Bronchial epithelial cell (primary cell): Measurements from ENCODE around the gene TENM4. TPM values are rescaled to one million over a fixed set of nuclear protein-coding genes. Genes with fewer than 3 reads are reported as not detected.

Source experiments
- DNase-seq: peaks from one replicate; pipeline ENCODE4 v3.0.0-alpha.2; 2010; ENCODE audit warnings: low read depth
- FAIRE-seq: peaks from 2 replicates; lab custom pipeline; 2011; peaks lifted over from hg19 to GRCh38; lab: Jason Lieb, UNC
- H3K27me3 ChIP-seq: 2 replicates; pipeline ENCODE4 v1.5.1; 2011; ENCODE audit warnings: low read length; ENCODE audit not compliant: control insufficient read depth, insufficient read depth
- H3K36me3 ChIP-seq: 2 replicates; pipeline ENCODE4 v1.5.1; 2011; ENCODE audit warnings: low read length; ENCODE audit not compliant: control insufficient read depth, insufficient read depth
- H3K4me3 ChIP-seq: 2 replicates; pipeline ENCODE4 v1.5.1; 2011; ENCODE audit warnings: mild to moderate bottlenecking, low read depth, low read length, control low read depth
- total RNA-seq: library from RNA; depleted of rRNA; stranded (reverse); fragments of >200 nt; gene quantifications from 2 replicates; pipeline ENCODE4 v1.2.1, GENCODE V29; 2014
- TF ChIP-seq, protein P1 (sequence below): IDR thresholded peaks from 2 replicates; pipeline ENCODE4 v1.5.1; 2011; ENCODE audit warnings: mild to moderate bottlenecking, moderate library complexity, low read length, control low read depth, inconsistent platforms; ENCODE audit not compliant: insufficient read depth, severe bottlenecking

TENM4 gene
- total RNA-seq, 1 donor from 2014 or later = 6.1 TPM

DNA sequence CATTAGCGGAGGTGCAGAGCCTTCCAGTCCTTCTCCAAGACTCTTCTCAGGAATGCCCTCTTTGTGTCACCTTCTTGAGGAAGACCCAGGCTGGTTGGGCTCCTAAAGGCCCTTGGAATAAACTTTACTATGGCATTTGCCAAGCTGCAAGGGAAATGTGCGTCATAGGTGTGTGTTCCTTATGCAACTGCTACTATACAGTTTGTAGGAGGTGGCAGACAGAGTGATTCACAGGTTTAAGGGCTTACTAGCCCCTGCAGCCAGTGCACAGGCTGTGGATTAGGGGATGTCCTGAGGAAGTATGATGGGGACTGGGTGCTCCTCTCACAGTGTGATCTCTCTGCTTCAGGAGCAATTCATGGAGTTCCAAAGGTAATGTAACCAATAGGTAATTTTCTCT, 74.6 kb downstream of the TENM4 start:
- Histone ChIP-seq H3K4me3 (no peak overlapping the region), H3K36me3 (no peaks in the 10 kb centered on the region), H3K27me3 (no peaks in the 10 kb centered on the region)
- FAIRE-seq (no peak), DNase-seq (peak; percentile 32)
- TF ChIP-seq, protein P1, sequence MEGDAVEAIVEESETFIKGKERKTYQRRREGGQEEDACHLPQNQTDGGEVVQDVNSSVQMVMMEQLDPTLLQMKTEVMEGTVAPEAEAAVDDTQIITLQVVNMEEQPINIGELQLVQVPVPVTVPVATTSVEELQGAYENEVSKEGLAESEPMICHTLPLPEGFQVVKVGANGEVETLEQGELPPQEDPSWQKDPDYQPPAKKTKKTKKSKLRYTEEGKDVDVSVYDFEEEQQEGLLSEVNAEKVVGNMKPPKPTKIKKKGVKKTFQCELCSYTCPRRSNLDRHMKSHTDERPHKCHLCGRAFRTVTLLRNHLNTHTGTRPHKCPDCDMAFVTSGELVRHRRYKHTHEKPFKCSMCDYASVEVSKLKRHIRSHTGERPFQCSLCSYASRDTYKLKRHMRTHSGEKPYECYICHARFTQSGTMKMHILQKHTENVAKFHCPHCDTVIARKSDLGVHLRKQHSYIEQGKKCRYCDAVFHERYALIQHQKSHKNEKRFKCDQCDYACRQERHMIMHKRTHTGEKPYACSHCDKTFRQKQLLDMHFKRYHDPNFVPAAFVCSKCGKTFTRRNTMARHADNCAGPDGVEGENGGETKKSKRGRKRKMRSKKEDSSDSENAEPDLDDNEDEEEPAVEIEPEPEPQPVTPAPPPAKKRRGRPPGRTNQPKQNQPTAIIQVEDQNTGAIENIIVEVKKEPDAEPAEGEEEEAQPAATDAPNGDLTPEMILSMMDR = no peak

DNA sequence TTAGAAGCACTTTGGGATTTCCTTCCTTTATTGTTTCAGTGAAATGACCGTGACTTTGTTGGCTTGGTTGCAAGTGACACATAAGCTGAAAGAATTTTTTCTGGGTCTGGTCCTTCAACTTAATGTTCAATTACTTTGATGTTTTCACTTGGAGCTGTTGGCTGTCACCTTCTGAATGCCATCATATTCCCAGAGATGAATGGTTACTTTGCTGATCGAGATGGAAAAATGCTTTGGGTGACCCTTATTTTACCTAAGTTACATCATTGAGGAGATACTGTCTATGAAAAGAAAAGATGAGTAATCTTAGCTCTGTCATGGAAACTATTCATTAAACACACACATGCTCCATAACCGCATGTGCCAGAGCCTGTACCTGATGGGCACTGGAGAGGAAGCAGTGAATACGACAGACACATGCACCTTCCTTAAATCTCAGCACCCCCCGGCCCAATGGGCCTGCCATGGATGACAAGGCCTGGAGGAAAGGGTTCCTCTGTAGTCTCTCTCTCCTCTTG, 76.9 kb downstream of the TENM4 start:
- DNase-seq = peak; percentile 67
- Histone ChIP-seq H3K27me3 (no peaks in the 10 kb centered on the region), H3K4me3 (no peak overlapping the region), H3K36me3 (no peaks in the 10 kb centered on the region)
- TF ChIP-seq, protein P1 = no peak
- FAIRE-seq = no peak

DNA sequence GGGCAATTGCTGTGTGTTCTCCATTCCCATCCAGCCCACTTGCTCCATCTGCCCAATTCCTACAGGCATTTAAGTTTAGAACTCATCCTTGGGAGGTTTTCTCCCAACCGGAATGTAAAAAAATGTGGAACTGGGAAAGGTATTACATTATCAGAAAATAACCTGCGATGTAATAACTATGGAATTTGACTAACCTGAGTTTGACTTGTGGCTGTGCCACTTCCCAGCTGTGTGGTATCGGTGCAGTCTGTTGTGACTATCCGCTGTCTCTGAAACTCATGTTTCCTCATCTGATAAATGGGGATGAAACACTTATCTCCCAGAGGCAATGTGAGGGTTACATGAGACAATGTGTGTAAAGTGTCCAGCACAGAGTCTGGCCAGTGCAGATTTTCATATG, 77.6 kb downstream of the TENM4 start:
- TF ChIP-seq, protein P1 = no peak
- DNase-seq (peak; percentile 72), FAIRE-seq (no peak)
- Histone ChIP-seq H3K27me3 (no peaks in the 10 kb centered on the region), H3K4me3 (no peak overlapping the region), H3K36me3 (no peaks in the 10 kb centered on the region)

DNA sequence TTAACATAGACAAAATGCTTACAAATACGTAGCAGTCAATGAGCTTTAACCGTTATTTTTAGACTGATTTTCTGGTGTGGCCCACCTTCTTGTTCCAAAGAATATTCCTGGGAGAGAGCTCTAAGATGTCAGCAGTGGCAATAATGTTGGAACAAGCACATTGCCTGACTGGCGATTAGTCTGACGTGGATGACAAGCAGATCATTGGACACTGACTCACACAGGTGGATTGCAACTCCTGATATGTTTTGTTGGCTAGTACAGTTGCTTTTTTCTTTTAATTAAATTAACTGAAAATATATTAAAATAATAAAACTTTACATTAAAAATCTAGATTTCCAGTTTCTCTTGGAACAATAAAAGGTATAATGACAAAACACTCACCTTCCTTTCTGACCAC, 78.0 kb downstream of the TENM4 start:
- DNase-seq (peak; percentile 75), FAIRE-seq (no peak)
- Histone ChIP-seq H3K27me3 (no peaks in the 10 kb centered on the region), H3K4me3 (no peak overlapping the region), H3K36me3 (no peaks in the 10 kb centered on the region)
- TF ChIP-seq, protein P1 = no peak

DNA sequence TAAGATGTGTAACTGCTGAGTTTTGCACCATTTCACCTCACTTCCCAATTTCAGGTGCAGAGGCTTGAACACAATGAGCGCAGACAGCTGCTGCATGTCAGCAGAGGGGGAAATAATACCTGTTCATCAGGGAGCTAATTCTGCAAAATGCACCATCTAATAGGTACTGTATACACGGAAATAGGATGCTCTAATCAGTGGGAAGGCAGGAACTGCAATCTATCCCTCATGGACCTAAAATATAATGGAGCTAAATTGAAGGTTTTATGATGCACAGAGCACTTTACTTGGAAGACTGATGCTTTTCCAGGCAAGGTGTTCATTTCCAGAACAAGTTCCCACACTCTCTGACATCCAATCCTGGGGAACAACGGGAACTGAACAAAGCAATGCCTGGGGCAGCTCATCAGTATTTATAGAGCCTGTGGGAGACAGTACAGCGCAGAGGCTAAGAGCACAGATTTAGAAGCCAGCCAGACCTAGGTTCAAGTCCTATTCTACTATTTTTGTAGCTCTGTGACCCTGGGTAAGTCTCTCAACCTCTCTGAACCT, 78.5 kb downstream of the TENM4 start:
- peak; percentile 62 for FAIRE-seq
- TF ChIP-seq, protein P1 = no peak
- H3K36me3 ChIP-seq = no peaks in the 10 kb centered on the region
- H3K27me3 ChIP-seq = no peaks in the 10 kb centered on the region
- no peak for DNase-seq
- H3K4me3 ChIP-seq = no peak overlapping the region

DNA sequence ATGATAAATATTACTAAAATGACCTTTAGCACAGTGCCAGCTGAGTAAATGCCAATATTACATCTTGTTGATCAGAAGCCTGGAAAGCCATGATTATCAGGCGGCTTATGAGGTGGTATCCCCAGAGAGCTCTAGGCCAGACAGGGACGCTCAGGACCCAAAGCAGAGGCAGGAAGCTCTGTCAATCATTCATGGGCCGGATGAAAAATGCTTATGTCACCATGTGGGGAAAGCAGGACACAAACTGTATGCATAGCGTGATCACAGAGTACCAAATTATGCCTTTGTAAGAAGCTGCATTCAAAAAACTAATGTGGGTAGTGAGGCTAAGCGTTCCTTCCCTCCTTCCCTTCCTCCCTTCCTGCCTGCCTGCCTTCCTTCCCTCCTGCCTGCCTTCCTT, 82.6 kb downstream of the TENM4 start:
- FAIRE-seq = no peak
- TF ChIP-seq, protein P1 = no peak

More for the DNA sequence above, 82.6 kb downstream of the TENM4 start:
- no peaks in the 10 kb centered on the region for H3K36me3 ChIP-seq
- H3K27me3 ChIP-seq = no peaks in the 10 kb centered on the region
- H3K4me3 ChIP-seq = no peak overlapping the region
- DNase-seq = no peak
